ENCODE results near the gene CSK.
A peak's percentile ranks its signal among the peaks of the same experiment; 100 is the strongest.

CSK gene

GRCh38 chr15:74790080-74790916 is 8.4 kb downstream of the CSK start:
- peak overlapping the region; percentile 93 for H3K4me3 ChIP-seq (ENCODE audit: low read length)
- peak overlapping the region; percentile 97 for H3K27ac ChIP-seq (ENCODE audit: low read length)

GRCh38 chr15:74791007-74791406 is 9.1 kb downstream of the CSK start:
- H3K9me3 ChIP-seq (ENCODE audit: insufficient read depth, low read length): no peaks in the 10 kb centered on the region; the same call in 1 of the 2 replicates
- no peak overlapping the region for H2AFZ ChIP-seq (ENCODE audit: low read depth, low read length)
- H3K27me3 ChIP-seq (ENCODE audit: low read depth, low read length): no peaks in the 10 kb centered on the region
- TF ChIP-seq EZH2phosphoT487 (IDR thresholded peaks at IDR 0.05; ENCODE audit: low read depth): no peak
- TF ChIP-seq, protein P1, sequence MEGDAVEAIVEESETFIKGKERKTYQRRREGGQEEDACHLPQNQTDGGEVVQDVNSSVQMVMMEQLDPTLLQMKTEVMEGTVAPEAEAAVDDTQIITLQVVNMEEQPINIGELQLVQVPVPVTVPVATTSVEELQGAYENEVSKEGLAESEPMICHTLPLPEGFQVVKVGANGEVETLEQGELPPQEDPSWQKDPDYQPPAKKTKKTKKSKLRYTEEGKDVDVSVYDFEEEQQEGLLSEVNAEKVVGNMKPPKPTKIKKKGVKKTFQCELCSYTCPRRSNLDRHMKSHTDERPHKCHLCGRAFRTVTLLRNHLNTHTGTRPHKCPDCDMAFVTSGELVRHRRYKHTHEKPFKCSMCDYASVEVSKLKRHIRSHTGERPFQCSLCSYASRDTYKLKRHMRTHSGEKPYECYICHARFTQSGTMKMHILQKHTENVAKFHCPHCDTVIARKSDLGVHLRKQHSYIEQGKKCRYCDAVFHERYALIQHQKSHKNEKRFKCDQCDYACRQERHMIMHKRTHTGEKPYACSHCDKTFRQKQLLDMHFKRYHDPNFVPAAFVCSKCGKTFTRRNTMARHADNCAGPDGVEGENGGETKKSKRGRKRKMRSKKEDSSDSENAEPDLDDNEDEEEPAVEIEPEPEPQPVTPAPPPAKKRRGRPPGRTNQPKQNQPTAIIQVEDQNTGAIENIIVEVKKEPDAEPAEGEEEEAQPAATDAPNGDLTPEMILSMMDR (IDR thresholded peaks at IDR 0.05; ENCODE audit: low read depth, low read length): no peak
- H3K4me2 ChIP-seq (ENCODE audit: low read length): peak overlapping the region; percentile 100
- H3K4me3 ChIP-seq (ENCODE audit: low read length): peak overlapping the region; percentile 93
- peak overlapping the region; percentile 99 for H3K9ac ChIP-seq (ENCODE audit: low read length)
- peaks cover 75% of the 10 kb centered on the region for H3K36me3 ChIP-seq (replicated peaks; ENCODE audit: low read depth, low read length)
- peaks cover 49% of the 10 kb centered on the region for H4K20me1 ChIP-seq (ENCODE audit: insufficient read depth, low read length)
- H3K27ac ChIP-seq (ENCODE audit: low read length): peak overlapping the region; percentile 97
- H3K4me1 ChIP-seq (ENCODE audit: low read length): peaks cover 96% of the 10 kb centered on the region
- peaks cover 99% of the 10 kb centered on the region for H3K79me2 ChIP-seq (ENCODE audit: low read length)

More at GRCh38 chr15:74790080-74790916, 8.4 kb downstream of the CSK start:
- no peaks in the 10 kb centered on the region for H3K27me3 ChIP-seq (ENCODE audit: low read depth, low read length)
- H3K4me1 ChIP-seq (ENCODE audit: low read length): peaks cover 97% of the 10 kb centered on the region
- H2AFZ ChIP-seq (ENCODE audit: low read depth, low read length): no peak overlapping the region
- peak overlapping the region; percentile 100 for H3K4me2 ChIP-seq (ENCODE audit: low read length)
- H3K9me3 ChIP-seq (ENCODE audit: insufficient read depth, low read length): no peaks in the 10 kb centered on the region; the same call in 1 of the 2 replicates
- no peak for TF ChIP-seq EZH2phosphoT487 (IDR thresholded peaks at IDR 0.05; ENCODE audit: low read depth)
- TF ChIP-seq, protein P1 (IDR thresholded peaks at IDR 0.05; ENCODE audit: low read depth, low read length): no peak
- H3K36me3 ChIP-seq (replicated peaks; ENCODE audit: low read depth, low read length): peaks cover 75% of the 10 kb centered on the region
- H3K79me2 ChIP-seq (ENCODE audit: low read length): peaks cover 99% of the 10 kb centered on the region
- peak overlapping the region; percentile 99 for H3K9ac ChIP-seq (ENCODE audit: low read length)
- H4K20me1 ChIP-seq (ENCODE audit: insufficient read depth, low read length): peaks cover 43% of the 10 kb centered on the region

GRCh38 chr15:74791667-74792066 is 9.8 kb downstream of the CSK start:
- Histone ChIP-seq H3K4me1 (ENCODE audit: low read length) (peaks cover 96% of the 10 kb centered on the region), H3K36me3 (replicated peaks; ENCODE audit: low read depth, low read length) (peaks cover 75% of the 10 kb centered on the region), H3K79me2 (ENCODE audit: low read length) (peaks cover 99% of the 10 kb centered on the region), H3K27me3 (ENCODE audit: low read depth, low read length) (no peaks in the 10 kb centered on the region), H3K27ac (ENCODE audit: low read length) (peak overlapping the region; percentile 97), H3K4me3 (ENCODE audit: low read length) (peak overlapping the region; percentile 93), H3K4me2 (ENCODE audit: low read length) (peak overlapping the region; percentile 100), H3K9me3 (ENCODE audit: insufficient read depth, low read length) (no peaks in the 10 kb centered on the region; the same call in 1 of the 2 replicates), H2AFZ (ENCODE audit: low read depth, low read length) (no peak overlapping the region), H3K9ac (ENCODE audit: low read length) (peak overlapping the region; percentile 99), H4K20me1 (ENCODE audit: insufficient read depth, low read length) (peaks cover 55% of the 10 kb centered on the region)
- no peak for TF ChIP-seq EZH2phosphoT487 (IDR thresholded peaks at IDR 0.05; ENCODE audit: low read depth)
- TF ChIP-seq, protein P1 (IDR thresholded peaks at IDR 0.05; ENCODE audit: low read depth, low read length): no peak

DNA sequence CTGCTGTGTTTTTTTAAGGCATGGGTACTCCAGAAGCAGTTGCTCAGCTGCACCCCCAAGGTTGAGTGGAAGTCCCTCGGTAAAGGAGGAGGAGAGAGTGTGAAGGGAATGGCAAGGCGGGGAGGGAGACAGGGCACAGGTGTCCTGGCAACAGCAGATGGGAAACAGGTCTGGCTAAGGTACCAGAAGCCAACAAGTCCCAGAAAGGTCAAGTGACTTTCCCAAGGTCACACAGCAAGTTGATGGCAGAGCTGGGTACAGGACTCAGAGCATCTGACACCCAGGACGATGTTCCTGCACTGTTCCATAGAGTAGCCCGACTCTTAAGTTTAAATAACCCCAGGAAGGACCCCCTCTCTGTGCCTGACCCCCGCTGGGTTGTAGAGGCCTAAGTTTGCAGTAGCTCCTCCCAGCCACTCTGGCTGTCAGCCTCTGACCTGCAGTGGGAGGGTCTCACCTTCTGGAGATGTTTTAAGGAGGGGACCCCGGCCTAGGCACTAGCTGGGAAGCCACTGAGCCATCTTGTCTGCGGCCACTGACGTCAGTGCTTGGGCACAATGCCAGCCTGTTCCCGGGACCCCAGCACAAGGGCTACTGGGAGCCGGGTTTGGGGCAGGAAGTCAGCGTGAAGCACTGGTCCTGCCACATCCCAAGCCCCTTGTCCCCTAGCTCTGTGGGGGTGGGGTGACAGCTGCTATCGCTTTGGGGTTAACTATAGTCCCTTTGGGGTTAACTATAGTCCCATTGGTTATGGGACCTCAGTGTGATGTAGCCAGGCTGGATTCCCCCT is 10.5 kb downstream of the CSK start:
- peaks cover 63% of the 10 kb centered on the region for H4K20me1 ChIP-seq (ENCODE audit: insufficient read depth, low read length)

More for the DNA sequence above, 10.5 kb downstream of the CSK start:
- Histone ChIP-seq H2AFZ (ENCODE audit: low read depth, low read length) (no peak overlapping the region), H3K27me3 (ENCODE audit: low read depth, low read length) (no peaks in the 10 kb centered on the region), H3K4me1 (ENCODE audit: low read length) (peaks cover 97% of the 10 kb centered on the region), H3K27ac (ENCODE audit: low read length) (peak overlapping the region; percentile 97), H3K9ac (ENCODE audit: low read length) (peak overlapping the region; percentile 99), H3K36me3 (replicated peaks; ENCODE audit: low read depth, low read length) (peaks cover 70% of the 10 kb centered on the region), H3K79me2 (ENCODE audit: low read length) (peaks cover 100% of the 10 kb centered on the region), H3K4me3 (ENCODE audit: low read length) (peak overlapping the region; percentile 93), H3K4me2 (ENCODE audit: low read length) (peak overlapping the region; percentile 100), H3K9me3 (ENCODE audit: insufficient read depth, low read length) (no peaks in the 10 kb centered on the region; the same call in 1 of the 2 replicates)
- TF ChIP-seq, protein P1 (IDR thresholded peaks at IDR 0.05; ENCODE audit: low read depth, low read length): no peak
- no peak for TF ChIP-seq EZH2phosphoT487 (IDR thresholded peaks at IDR 0.05; ENCODE audit: low read depth)
